Heart right ventricle (tissue), 16 donors: ENCODE results near the gene MISP3. TPM values are rescaled to one million over a fixed set of nuclear protein-coding genes. Genes with fewer than 3 reads are reported as not detected.
A peak's percentile ranks its signal among the peaks of the same experiment; 100 is the strongest.

Experiments
- ATAC-seq, 8 donors: fragments of 200-7000 bp; cut with Tn5 transposase; one replicate each; pipeline ENCODE4 v1.9.1; 2020; ENCODE audit warnings: mild to moderate bottlenecking in 8 of 8, moderate library complexity in 8 of 8, moderate number of reproducible peaks in 1 of 8
- DNase-seq, 2 donors: peaks; one replicate each; pipeline ENCODE4 v3.0.0-alpha.2; 2020
- H3K27ac ChIP-seq, 10 donors: fragments of 200-600 bp; sonication (generic) in 2 of 10; one replicate each; pipeline versions ENCODE4 v1.5.0 to v1.8.0; 2020 to 2022; ENCODE audit warnings: mild to moderate bottlenecking in 3 of 10
- H3K27me3 ChIP-seq, 7 donors: fragments of 200-600 bp; one replicate each; pipeline ENCODE4 v1.8.0; 2021 to 2022; ENCODE audit warnings: mild to moderate bottlenecking in 2 of 7
- H3K36me3 ChIP-seq, 9 donors: fragments of 200-600 bp; sonication (generic) in 1 of 9; one replicate each; pipeline versions ENCODE4 v1.5.0 to v1.8.0; 2020 to 2022; ENCODE audit warnings: mild to moderate bottlenecking in 2 of 9
- H3K4me1 ChIP-seq, 9 donors: fragments of 200-600 bp; sonication (generic) in 1 of 9; one replicate each; pipeline versions ENCODE4 v1.5.0 to v1.8.0; 2020 to 2022; ENCODE audit warnings: mild to moderate bottlenecking in 4 of 9
- H3K4me3 ChIP-seq, 10 donors: fragments of 200-600 bp; sonication (generic) in 2 of 10; one replicate each; pipeline versions ENCODE4 v1.5.0 to v1.8.0; 2020 to 2022; ENCODE audit warnings: mild to moderate bottlenecking in 7 of 10, moderate library complexity in 2 of 10
- H3K9me3 ChIP-seq, 11 donors: fragments of 200-600 bp in 10 of 11; sonication (generic) in 2 of 11; one replicate each; pipeline versions ENCODE4 v1.5.0 to v1.8.0; 2013 to 2022; ENCODE audit warnings: mild to moderate bottlenecking in 2 of 11, control low read depth in 1 of 11, moderate library complexity in 1 of 11
- CTCF ChIP-seq, 9 donors: fragments of 200-600 bp; sonication (generic) in 2 of 9; IDR thresholded peaks; one replicate each; pipeline versions ENCODE4 v1.5.0 to v1.8.0; 2021 to 2022; ENCODE audit warnings: antibody characterized with exemption in 9 of 9, mild to moderate bottlenecking in 5 of 9, moderate library complexity in 1 of 9
- WGBS, 2 donors: extraction: QIAGEN DNeasy Blood & Tissue Kit; methylation state at CpG; one replicate each; pipeline ENCODE4 v1.1.7; 2013; ENCODE audit warnings: inconsistent platforms in 1 of 2; 5-methylcytosine and 5-hydroxymethylcytosine counted together
- intact Hi-C, 10 donors: fragments of 100-400 bp; cut with DNase I; formaldehyde crosslinking; loops; one replicate each; pipeline versions ENCODE4 v1.11.1 to v1.14.2; 2022
- polyA plus RNA-seq, 2 donors: library from polyadenylated mRNA; stranded (reverse); fragments of 200-250 nt; gene quantifications; one replicate each; pipeline ENCODE4 v1.2.3, GENCODE V29; 2013
- total RNA-seq, 10 donors: library from RNA; stranded (reverse); fragmentation: NEBNext Ultra II Directional in 3 of 10; extraction: Animal tissue kit (Norgen Biotek cat#: 25700) in 3 of 10; gene quantifications; one replicate each; pipeline versions ENCODE4 v1.2.1 to v1.2.4, GENCODE V29; 2021 to 2023
- donor health status: Arrhythmogenic right ventricular cardiomyopathy.
- donor health status: ischemic (EF 13 %, LVEDD 7.1; RV severe dilation, severe dysfunction).
- donor health status: healthy with polysubstance abuse.
- donor health status: DM: no; HTN: yes; CAD: no.
- donor health status: DM: no; HTN: no; CAD: no.
- donor health status: ischemic (EF 25% LVEDD 6.9; RV normal size, moderate dysfunction).
- donor health status: ischemic (EF 25% LVEDD 5.7; RV mildly dilated, moderate dysfunction).
- donor health status: healthy.
- donor health status: DM: yes; HTN: yes; CAD: no.
- donor health status: Ischemic cardiomyopathy.
- donor health status: ischemic (EF 35%, LVEDD 5.7; RV mildly dilated, moderate dysfunction).
- donor health status: nonischemic (EF 11% LVEDD 7.7; RV severe dilation, severe dysfunction).
- donor health status: DM: yes; HTN: yes; CAD: no.
- donor health status: PGD.
- donor health status: ischemic (EF 29% LVEDD 5.4; RV normal size, mild dysfunction).
- donor health status: nonischemic (EF 23%, LVEDD 6.1; RV moderate dilation, normal function).

MISP3 gene
- total and polyA plus RNA-seq, 12 donors, result 3.1 to 12.4 (median 5.9) TPM

- H3K4me3 ChIP-seq, result peak overlapping the region in 1 of 10 donors; percentile 96
- H3K36me3 ChIP-seq, result peaks cover 0 to 4% (median 0%) of the 10 kb centered on the region in 9 donors
- no peaks in the 10 kb centered on the region for H3K9me3 ChIP-seq
- no peak for TF ChIP-seq CTCF (IDR thresholded peaks at IDR 0.05)
- 70 to 78% methylated on average over 7 of the region's 7 CpGs for WGBS, 2 donors
- peaks cover 37 to 80% (median 76%) of the 10 kb centered on the region in 9 donors for H3K4me1 ChIP-seq
- intact Hi-C loops, result no loop called here
- ATAC-seq (no peak), DNase-seq (no peak)
- H3K27ac ChIP-seq, result peak overlapping the region in 9 of 10 donors; percentile 93 to 100 (median 95)
- H3K27me3 ChIP-seq, result no peaks in the 10 kb centered on the region
Measured at GRCh38 chr19:14114439-14114838, 41.9 kb downstream of the MISP3 start.

- Histone ChIP-seq H3K4me1 (peaks cover 40 to 84% (median 79%) of the 10 kb centered on the region in 9 donors), H3K36me3 (peaks cover 0 to 4% (median 0%) of the 10 kb centered on the region in 9 donors), H3K27ac (peak overlapping the region in 9 of 10 donors; percentile 93 to 100 (median 95)), H3K4me3 (peak overlapping the region in 1 of 10 donors; percentile 96), H3K27me3 (no peaks in the 10 kb centered on the region), H3K9me3 (no peaks in the 10 kb centered on the region)
- peak; percentile 33 to 72 (median 65) for TF ChIP-seq CTCF (IDR thresholded peaks at IDR 0.05)
- 27 to 30% methylated on average over 9 of the region's 9 CpGs for WGBS, 2 donors
- intact Hi-C loops, result loop anchor here in 8 of 10 donors (5.0 kb wide), 2 partner anchors 33 to 38 kb away; no protein-coding TSS in a partner anchor
- ATAC-seq (peak in 2 of 8 donors; percentile 0 to 10), DNase-seq (peak; percentile 51 to 71)
Measured at GRCh38 chr19:14114854-14115253, 42.3 kb downstream of the MISP3 start.

GRCh38 chr19:14115756-14116155 lies 43.2 kb downstream of the MISP3 start:
- H3K27ac ChIP-seq, result peak overlapping the region in 9 of 10 donors; percentile 93 to 100 (median 95)
- peak overlapping the region in 9 of 10 donors; percentile 83 to 96 (median 90) for H3K4me3 ChIP-seq
- no peak for TF ChIP-seq CTCF (IDR thresholded peaks at IDR 0.05)
- H3K4me1 ChIP-seq, result peaks cover 44 to 85% (median 81%) of the 10 kb centered on the region in 9 donors
- intact Hi-C loops, result loop anchor here in 8 of 10 donors (2.0 to 5.0 kb wide), 3 partner anchors 25 to 38 kb away; partner anchors contain the start of gene SAMD1 (in 1 of the 8)
- ATAC-seq (no peak), DNase-seq (no peak)
- H3K9me3 ChIP-seq, result no peaks in the 10 kb centered on the region
- WGBS, 2 donors, result 39 to 46% methylated on average over 5 of the region's 5 CpGs
- H3K36me3 ChIP-seq, result peaks cover 0 to 4% (median 0%) of the 10 kb centered on the region in 9 donors
- H3K27me3 ChIP-seq, result no peaks in the 10 kb centered on the region

GRCh38 chr19:14116525-14116917 lies 43.9 kb downstream of the MISP3 start:
- intact Hi-C loops, result loop anchor here in 8 of 10 donors (2.0 to 5.0 kb wide), 3 partner anchors 26 to 39 kb away; partner anchors contain the start of gene SAMD1 (in 1 of the 8)
- ATAC-seq, result no peak
- H3K4me3 ChIP-seq, result peak overlapping the region; percentile 83 to 96 (median 90)
- H3K4me1 ChIP-seq, result peaks cover 44 to 78% (median 74%) of the 10 kb centered on the region in 9 donors
- WGBS, 2 donors, result 1 to 4% methylated on average over 6 of the region's 6 CpGs
- peaks cover 0 to 2% (median 0%) of the 10 kb centered on the region in 9 donors for H3K36me3 ChIP-seq
- H3K27ac ChIP-seq, result peak overlapping the region in 9 of 10 donors; percentile 93 to 100 (median 95)
- TF ChIP-seq CTCF (IDR thresholded peaks at IDR 0.05), result no peak
- H3K9me3 ChIP-seq, result no peaks in the 10 kb centered on the region
- no peak for DNase-seq
- H3K27me3 ChIP-seq, result no peaks in the 10 kb centered on the region
